Measurements from ENCODE around the gene TMEM88. TPM values are rescaled to one million over a fixed set of nuclear protein-coding genes. Genes with fewer than 3 reads are reported as not detected.

The TMEM88 gene
- total RNA-seq, 1 experiment from 2014 or later = not detected

- DNase-seq (ENCODE audit: low spot score) = no peak
Observed at GRCh38 chr17:7884581-7885366, 29.9 kb downstream of the TMEM88 start.

- peak; percentile 60 for DNase-seq (ENCODE audit: low spot score)
Observed at GRCh38 chr17:7885367-7886226, 30.7 kb downstream of the TMEM88 start.

- DNase-seq (ENCODE audit: low spot score) = peak; percentile 21
Observed at GRCh38 chr17:7886227-7887037, 31.6 kb downstream of the TMEM88 start.

GRCh38 chr17:7887038-7887481, 32.2 kb downstream of the TMEM88 start:
- DNase-seq (ENCODE audit: low spot score) = no peak

GRCh38 chr17:7887482-7888183, 32.8 kb downstream of the TMEM88 start:
- peak; percentile 89 for DNase-seq (ENCODE audit: low spot score)

- DNase-seq (ENCODE audit: low spot score) = no peak
Observed at GRCh38 chr17:7888184-7888920, 33.5 kb downstream of the TMEM88 start, which contains the start of gene CHD3. CHD3 (plus strand) TSS chr17:7888789; CDS start chr17:7889001, 212 bp downstream.

GRCh38 chr17:7889166-7889955, 34.5 kb downstream of the TMEM88 start:
- peak; percentile 94 for DNase-seq (ENCODE audit: low spot score)

GRCh38 chr17:7893187-7893880, 38.5 kb downstream of the TMEM88 start:
- no peak for DNase-seq (ENCODE audit: low spot score)

GRCh38 chr17:7894226-7894625, 39.4 kb downstream of the TMEM88 start:
- DNase-seq (ENCODE audit: low spot score) = no peak

- no peak for DNase-seq (ENCODE audit: low spot score)
Observed at GRCh38 chr17:7894866-7895265, 40.0 kb downstream of the TMEM88 start.

- DNase-seq (ENCODE audit: low spot score) = peak; percentile 40
Observed at GRCh38 chr17:7897090-7897489, 42.2 kb downstream of the TMEM88 start.

GRCh38 chr17:7897773-7898172, 42.9 kb downstream of the TMEM88 start:
- DNase-seq (ENCODE audit: low spot score) = peak; percentile 25

GRCh38 chr17:7903154-7904103, 48.6 kb downstream of the TMEM88 start:
- DNase-seq (ENCODE audit: low spot score) = no peak

Other genes starting within 250 kb of the TMEM88 start
- 61.1 and 76.5 TPM in 2 replicates for gene FXR2, start 240.2 kb upstream of the TMEM88 start, total RNA-seq (2014; rRNA removed; shearing (Covaris generic))
- 64.0 and 77.4 TPM in 2 replicates for gene SAT2, start 227.2 kb upstream of the TMEM88 start, total RNA-seq (2014; rRNA removed; shearing (Covaris generic))
- gene SHBG, start 224.9 kb upstream of the TMEM88 start, total RNA-seq (2014; rRNA removed; shearing (Covaris generic)) = 2.8 TPM in 1 of 2 replicates, not detected in the other
- gene ATP1B2, start 204.1 kb upstream of the TMEM88 start, total RNA-seq (2014; rRNA removed; shearing (Covaris generic)) = not detected in 2 replicates
- gene TP53, start 167.6 kb upstream of the TMEM88 start, total RNA-seq (2014; rRNA removed; shearing (Covaris generic)) = 99.3 and 107 TPM in 2 replicates
- gene WRAP53, start 166.6 kb upstream of the TMEM88 start, total RNA-seq (2014; rRNA removed; shearing (Covaris generic)) = 26.0 and 27.4 TPM in 2 replicates
- gene EFNB3, start 149.9 kb upstream of the TMEM88 start, total RNA-seq (2014; rRNA removed; shearing (Covaris generic)) = 7.6 and 11.3 TPM in 2 replicates
- 0.17 TPM in 2 replicates for gene DNAH2, start 137.3 kb upstream of the TMEM88 start, total RNA-seq (2014; rRNA removed; shearing (Covaris generic))
- 0.16 and 0.93 TPM in 2 replicates for gene KDM6B, start 20.8 kb upstream of the TMEM88 start, total RNA-seq (2014; rRNA removed; shearing (Covaris generic))
- gene NAA38, start 2.5 kb downstream of the TMEM88 start, total RNA-seq (2014; rRNA removed; shearing (Covaris generic)) = 200 and 243 TPM in 2 replicates
- gene CYB5D1, start 2.9 kb downstream of the TMEM88 start, total RNA-seq (2014; rRNA removed; shearing (Covaris generic)) = 15.7 and 18.4 TPM in 2 replicates
- gene CHD3, start 33.7 kb downstream of the TMEM88 start, total RNA-seq (2014; rRNA removed; shearing (Covaris generic)) = 89.2 and 104 TPM in 2 replicates
- 1.5 and 1.8 TPM in 2 replicates for gene RNF227, start 61.2 kb downstream of the TMEM88 start, total RNA-seq (2014; rRNA removed; shearing (Covaris generic))
- 0.38 and 0.55 TPM in 2 replicates for gene KCNAB3, start 74.8 kb downstream of the TMEM88 start, total RNA-seq (2014; rRNA removed; shearing (Covaris generic))
- 54.2 and 64.2 TPM in 2 replicates for gene TRAPPC1, start 76.9 kb downstream of the TMEM88 start, total RNA-seq (2014; rRNA removed; shearing (Covaris generic))
- 34.5 and 35.4 TPM in 2 replicates for gene CNTROB, start 77.1 kb downstream of the TMEM88 start, total RNA-seq (2014; rRNA removed; shearing (Covaris generic))
- gene GUCY2D, start 147.5 kb downstream of the TMEM88 start, total RNA-seq (2014; rRNA removed; shearing (Covaris generic)) = not detected in 2 replicates
- gene ALOX15B, start 184.0 kb downstream of the TMEM88 start, total RNA-seq (2014; rRNA removed; shearing (Covaris generic)) = 0.14 TPM in 1 of 2 replicates, not detected in the other
- not detected in 2 replicates for gene ALOX12B, start 232.7 kb downstream of the TMEM88 start, total RNA-seq (2014; rRNA removed; shearing (Covaris generic))

Data from A172 (cell line).